H1 (cell line): ENCODE data around the gene FLNA. TPM values are rescaled to one million over a fixed set of nuclear protein-coding genes. Genes with fewer than 3 reads are reported as not detected.

Source experiments
- ASH2L ChIP-seq: fragments of 200-600, 300-600 bp; sonication (generic); IDR thresholded peaks from one replicate; pipeline ENCODE4 v1.7.1; 2017; ENCODE audit warnings: low read length
- BACH1 ChIP-seq: IDR thresholded peaks from 2 replicates; pipeline ENCODE4 v1.6.1; 2012; ENCODE audit warnings: low read length, improper control_type of control experiment
- BCL11A ChIP-seq, 2 experiments: IDR thresholded peaks; one replicate each; pipeline ENCODE4 v1.6.1; 2011; ENCODE audit warnings: low read depth in 2 of 2, low read length in 2 of 2, mild to moderate bottlenecking in 2 of 2
- CHD7 ChIP-seq: fragments of 300-600 bp; sonication (generic); IDR thresholded peaks from 2 replicates; pipeline ENCODE4 v1.7.1; 2012; ENCODE audit warnings: low read length, moderate library complexity, mild to moderate bottlenecking, inconsistent platforms; ENCODE audit not compliant: insufficient replicate concordance
- E2F6 ChIP-seq: IDR thresholded peaks from 2 replicates; pipeline ENCODE4 v1.6.1; 2012; ENCODE audit warnings: inconsistent platforms
- HDAC2 ChIP-seq, 2 experiments: fragments of 300-600 bp in 1 of 2; sonication (generic) in 1 of 2; IDR thresholded peaks; 2 replicates each; pipeline ENCODE4 v1.6.1; 2011 to 2012; ENCODE audit warnings: low read depth in 2 of 2, low read length in 2 of 2, mild to moderate bottlenecking in 2 of 2, moderate library complexity in 2 of 2, borderline replicate concordance in 1 of 2, inconsistent platforms in 1 of 2
- JUN ChIP-seq: IDR thresholded peaks from 2 replicates; pipeline ENCODE4 v1.6.1; 2011; ENCODE audit warnings: low read depth, mild to moderate bottlenecking, improper control_type of control experiment, low read length
- PHF8 ChIP-seq: fragments of 200-600 bp; sonication (generic); conservative IDR thresholded peaks from 2 replicates; pipeline ENCODE4 v1.7.1; 2012; ENCODE audit warnings: low read depth, mild to moderate bottlenecking, inconsistent platforms, low read length, moderate library complexity
- RBBP5 ChIP-seq: IDR thresholded peaks from 2 replicates; pipeline ENCODE4 v1.7.1; 2012; ENCODE audit warnings: low read depth, mild to moderate bottlenecking, inconsistent platforms, low read length, moderate library complexity, borderline replicate concordance
- polyA plus RNA-seq, 7 experiments: library from polyadenylated mRNA; depleted of rRNA in 3 of 7; stranded (reverse) in 5 of 7; unstranded in 2 of 7; fragments of >200 nt in 5 of 7; fragments of 200-250 nt in 2 of 7; gene quantifications; 1 replicate in 5 of 7; 2 replicates in 1 of 7; 4 replicates in 1 of 7; pipeline versions ENCODE4 v1.2.1 to v1.2.3, GENCODE V29; 2011 to 2013; ENCODE audit warnings: missing spikeins in 2 of 7, mixed read lengths in 2 of 7
- total RNA-seq: library from RNA; stranded (reverse); fragmentation: NEBNext Ultra II Directional; extraction: Animal tissue kit (Norgen Biotek cat#: 25700); gene quantifications from 2 replicates; pipeline ENCODE4 v1.2.1, GENCODE V29; 2021

The FLNA gene
- total and polyA plus RNA-seq, 2 of the 8 experiments (the other 6 are each of a cell fraction or from before 2014, with no cell fraction given): 315 to 925 TPM

DNA sequence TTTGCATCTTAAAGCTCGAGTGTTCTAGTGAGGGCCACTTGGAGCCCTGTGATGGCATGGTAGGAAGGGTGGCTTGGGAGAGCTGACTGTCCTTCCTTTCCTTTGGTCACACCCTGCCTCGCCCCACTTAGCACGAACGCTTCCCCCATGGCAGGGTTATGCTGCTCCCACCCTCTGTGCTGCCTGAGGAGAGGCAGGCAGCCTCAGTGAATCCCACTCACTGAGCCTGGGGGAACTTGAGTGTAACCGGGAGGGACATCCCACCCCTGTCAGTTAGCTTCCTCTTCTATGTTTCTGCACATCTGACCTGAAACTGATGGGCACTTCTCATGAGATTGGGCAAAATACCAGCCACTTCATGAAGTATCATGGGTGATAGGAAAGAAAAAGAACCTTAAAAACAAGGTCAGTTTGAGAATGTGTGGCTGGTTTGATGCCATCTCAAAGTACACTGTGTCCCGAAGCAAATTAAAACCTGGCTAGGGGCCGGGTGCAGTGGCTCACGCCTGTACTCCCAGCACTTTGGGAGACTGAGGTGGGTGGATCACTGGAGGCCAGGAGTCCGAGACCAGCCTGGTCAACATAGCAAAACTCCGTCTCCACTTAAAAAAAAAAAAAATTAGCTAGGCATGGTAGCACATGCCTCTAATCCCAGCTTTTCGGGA, 68.8 kb downstream of the FLNA start (continued):
- TF ChIP-seq CHD7 (no peak), BCL11A (IDR thresholded peaks at IDR 0.05; ENCODE audit: low read depth in 2 of 2, low read length in 2 of 2) (no peak), HDAC2 (IDR thresholded peaks at IDR 0.05; ENCODE audit: borderline replicate concordance in 1 of 2, low read depth in 2 of 2, low read length in 2 of 2) (no peak), RBBP5 (no peak), BACH1 (no peak), ASH2L (no peak), PHF8 (no peak), JUN (no peak), E2F6 (no peak)
